ENCODE measurements around the gene KRT71. TPM values are rescaled to one million over a fixed set of nuclear protein-coding genes. Genes with fewer than 3 reads are reported as not detected.

The KRT71 gene
- total RNA-seq, 1 experiment from 2014 or later: not detected

GRCh38 chr12:52499806-52500560 is 53.0 kb downstream of the KRT71 start (continued):
- no peak for TF ChIP-seq PRRX2 (CRISPR knock-in tag; IDR thresholded peaks at IDR 0.05)
- TF ChIP-seq CREM (CRISPR knock-in tag; IDR thresholded peaks at IDR 0.05): no peak
- no peak for TF ChIP-seq CTCF (IDR thresholded peaks at IDR 0.05)
- TF ChIP-seq, protein P1, sequence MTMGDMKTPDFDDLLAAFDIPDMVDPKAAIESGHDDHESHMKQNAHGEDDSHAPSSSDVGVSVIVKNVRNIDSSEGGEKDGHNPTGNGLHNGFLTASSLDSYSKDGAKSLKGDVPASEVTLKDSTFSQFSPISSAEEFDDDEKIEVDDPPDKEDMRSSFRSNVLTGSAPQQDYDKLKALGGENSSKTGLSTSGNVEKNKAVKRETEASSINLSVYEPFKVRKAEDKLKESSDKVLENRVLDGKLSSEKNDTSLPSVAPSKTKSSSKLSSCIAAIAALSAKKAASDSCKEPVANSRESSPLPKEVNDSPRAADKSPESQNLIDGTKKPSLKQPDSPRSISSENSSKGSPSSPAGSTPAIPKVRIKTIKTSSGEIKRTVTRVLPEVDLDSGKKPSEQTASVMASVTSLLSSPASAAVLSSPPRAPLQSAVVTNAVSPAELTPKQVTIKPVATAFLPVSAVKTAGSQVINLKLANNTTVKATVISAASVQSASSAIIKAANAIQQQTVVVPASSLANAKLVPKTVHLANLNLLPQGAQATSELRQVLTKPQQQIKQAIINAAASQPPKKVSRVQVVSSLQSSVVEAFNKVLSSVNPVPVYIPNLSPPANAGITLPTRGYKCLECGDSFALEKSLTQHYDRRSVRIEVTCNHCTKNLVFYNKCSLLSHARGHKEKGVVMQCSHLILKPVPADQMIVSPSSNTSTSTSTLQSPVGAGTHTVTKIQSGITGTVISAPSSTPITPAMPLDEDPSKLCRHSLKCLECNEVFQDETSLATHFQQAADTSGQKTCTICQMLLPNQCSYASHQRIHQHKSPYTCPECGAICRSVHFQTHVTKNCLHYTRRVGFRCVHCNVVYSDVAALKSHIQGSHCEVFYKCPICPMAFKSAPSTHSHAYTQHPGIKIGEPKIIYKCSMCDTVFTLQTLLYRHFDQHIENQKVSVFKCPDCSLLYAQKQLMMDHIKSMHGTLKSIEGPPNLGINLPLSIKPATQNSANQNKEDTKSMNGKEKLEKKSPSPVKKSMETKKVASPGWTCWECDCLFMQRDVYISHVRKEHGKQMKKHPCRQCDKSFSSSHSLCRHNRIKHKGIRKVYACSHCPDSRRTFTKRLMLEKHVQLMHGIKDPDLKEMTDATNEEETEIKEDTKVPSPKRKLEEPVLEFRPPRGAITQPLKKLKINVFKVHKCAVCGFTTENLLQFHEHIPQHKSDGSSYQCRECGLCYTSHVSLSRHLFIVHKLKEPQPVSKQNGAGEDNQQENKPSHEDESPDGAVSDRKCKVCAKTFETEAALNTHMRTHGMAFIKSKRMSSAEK (CRISPR knock-in tag; IDR thresholded peaks at IDR 0.05; ENCODE audit: borderline replicate concordance): no peak

DNA sequence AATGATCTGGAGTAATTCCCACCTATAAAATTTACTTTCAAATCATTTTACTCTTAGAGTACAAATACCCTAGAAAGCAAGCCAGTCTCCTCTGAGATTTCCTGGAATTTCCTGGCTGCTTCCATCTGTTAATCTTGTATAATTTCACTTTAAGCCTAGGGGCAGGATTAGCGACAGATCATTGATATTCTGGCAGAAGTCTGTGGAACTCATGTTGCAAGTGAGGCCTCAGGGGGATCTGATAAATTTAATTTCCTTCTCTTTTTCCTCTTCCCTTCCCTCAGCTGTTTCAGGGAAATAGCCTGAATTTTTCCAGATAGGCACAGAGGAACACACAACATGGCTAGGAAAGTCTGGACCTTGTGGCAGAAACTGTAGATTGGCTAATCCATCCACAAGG is 54.0 kb downstream of the KRT71 start:
- peaks cover 2% of the 10 kb centered on the region; the same call in 1 of the 2 replicates for H3K27me3 Mint-ChIP-seq (ENCODE audit: low read depth)
- no peaks in the 10 kb centered on the region for H3K9me3 Mint-ChIP-seq
- ATAC-seq (no peak), DNase-seq (ENCODE audit: low spot score) (no peak)
- peaks cover 27% of the 10 kb centered on the region for H3K4me1 Mint-ChIP-seq
- H3K27ac Mint-ChIP-seq: no peak overlapping the region
- TF ChIP-seq KAT7 (CRISPR knock-in tag; IDR thresholded peaks at IDR 0.05; ENCODE audit: borderline replicate concordance) (no peak), GRHL2 (CRISPR knock-in tag; IDR thresholded peaks at IDR 0.05; ENCODE audit: insufficient replicate concordance, severe bottlenecking) (no peak), PRRX2 (CRISPR knock-in tag; IDR thresholded peaks at IDR 0.05) (no peak), ESRRA (CRISPR knock-in tag; IDR thresholded peaks at IDR 0.05; ENCODE audit: borderline replicate concordance) (no peak)
- TF ChIP-seq, protein P2, sequence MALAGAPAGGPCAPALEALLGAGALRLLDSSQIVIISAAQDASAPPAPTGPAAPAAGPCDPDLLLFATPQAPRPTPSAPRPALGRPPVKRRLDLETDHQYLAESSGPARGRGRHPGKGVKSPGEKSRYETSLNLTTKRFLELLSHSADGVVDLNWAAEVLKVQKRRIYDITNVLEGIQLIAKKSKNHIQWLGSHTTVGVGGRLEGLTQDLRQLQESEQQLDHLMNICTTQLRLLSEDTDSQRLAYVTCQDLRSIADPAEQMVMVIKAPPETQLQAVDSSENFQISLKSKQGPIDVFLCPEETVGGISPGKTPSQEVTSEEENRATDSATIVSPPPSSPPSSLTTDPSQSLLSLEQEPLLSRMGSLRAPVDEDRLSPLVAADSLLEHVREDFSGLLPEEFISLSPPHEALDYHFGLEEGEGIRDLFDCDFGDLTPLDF (CRISPR knock-in tag; IDR thresholded peaks at IDR 0.05): no peak
- H3K36me3 Mint-ChIP-seq: no peaks in the 10 kb centered on the region
- CTCF ChIA-PET: interaction anchor here (1.0 kb wide), 1 partner anchor 101 kb away, joined by 3 read pairs; no protein-coding TSS in a partner anchor
- H3K4me3 Mint-ChIP-seq: no peak overlapping the region
- POLR2A ChIA-PET: no interaction called here

GRCh38 chr12:52497975-52498374 is 55.0 kb downstream of the KRT71 start:
- peaks cover 2% of the 10 kb centered on the region; the same call in 1 of the 2 replicates for H3K27me3 Mint-ChIP-seq (ENCODE audit: low read depth)
- ATAC-seq (no peak), DNase-seq (ENCODE audit: low spot score) (no peak)
- H3K4me1 Mint-ChIP-seq: peaks cover 27% of the 10 kb centered on the region
- POLR2A ChIA-PET: no interaction called here
- H3K36me3 Mint-ChIP-seq: no peaks in the 10 kb centered on the region
- no peak overlapping the region for H3K27ac Mint-ChIP-seq
- no peak overlapping the region for H3K4me3 Mint-ChIP-seq
- TF ChIP-seq CTCF (IDR thresholded peaks at IDR 0.05) (no peak), EMX1 (CRISPR knock-in tag; IDR thresholded peaks at IDR 0.05) (no peak), STAT6 (CRISPR knock-in tag; conservative IDR thresholded peaks at IDR 0.05; ENCODE audit: low read depth) (no peak)
- H3K9me3 Mint-ChIP-seq: no peaks in the 10 kb centered on the region
- CTCF ChIA-PET: no interaction called here

Measured in WTC11 (cell line).